Thoracic aorta (tissue), 2 donors: ENCODE measurements around the gene TCEAL5. TPM values are rescaled to one million over a fixed set of nuclear protein-coding genes. Genes with fewer than 3 reads are reported as not detected.
A peak's percentile ranks its signal among the peaks of the same experiment; 100 is the strongest.
"Not testable (repeated sequence)": the region's sequence is repeated elsewhere in the genome, so short reads cannot be mapped to it uniquely, and the experiment has no call there.

Source experiments
- ATAC-seq: fragments of 150-250 bp; one replicate; pipeline ENCODE4 v1.8.0; 2017; ENCODE audit warnings: low read depth; ENCODE audit not compliant: insufficient number of reproducible peaks, low FRiP score
- DNase-seq: peaks from one replicate; pipeline ENCODE4 v3.0.0-alpha.2; 2020; ENCODE audit warnings: low spot score
- H3K27ac ChIP-seq, 2 donors: fragments of 200-600 bp; sonication (generic); 1 replicate in 1 of 2; 2 replicates in 1 of 2; pipeline ENCODE4 v1.5.1; 2016; ENCODE audit warnings: mild to moderate bottlenecking in 2 of 2, moderate library complexity in 2 of 2
- H3K27me3 ChIP-seq: fragments of 200-600 bp; sonication (generic); replicated peaks from 2 replicates; pipeline ENCODE4 v1.6.0; 2016; ENCODE audit warnings: mild to moderate bottlenecking; ENCODE audit not compliant: insufficient read depth
- H3K36me3 ChIP-seq: fragments of 200-600 bp; sonication (generic); one replicate; pipeline ENCODE4 v1.5.1; 2016
- H3K4me1 ChIP-seq, 2 donors: fragments of 200-600 bp; sonication (generic); 1 replicate in 1 of 2; 2 replicates in 1 of 2; pipeline versions ENCODE4 v1.5.1 to v1.6.0; 2016; ENCODE audit warnings: low read depth in 2 of 2, mild to moderate bottlenecking in 1 of 2; ENCODE audit not compliant: control insufficient read depth in 1 of 2
- H3K4me3 ChIP-seq: fragments of 200-600 bp; sonication (generic); 2 replicates; pipeline ENCODE4 v1.5.1; 2016; ENCODE audit warnings: mild to moderate bottlenecking
- H3K9me3 ChIP-seq: fragments of 200-600 bp; sonication (generic); 2 replicates; pipeline ENCODE4 v1.5.1; 2016
- CTCF ChIP-seq: fragments of 200-600 bp; sonication (generic); IDR thresholded peaks from one replicate; pipeline ENCODE4 v1.5.1; 2019; ENCODE audit warnings: antibody characterized with exemption
- total RNA-seq, 2 donors: library from RNA; depleted of rRNA; stranded (reverse); fragments of >200 nt; gene quantifications; one replicate each; pipeline versions ENCODE4 v1.1.0 to v1.2.3, GENCODE V29; 2016

The TCEAL5 gene
- total RNA-seq, 2 donors from 2014 or later, result 1.2 TPM; not detected in 1

- Histone ChIP-seq H3K4me3 (no peak overlapping the region), H3K27ac (no peak overlapping the region), H3K27me3 (no peaks in the 10 kb centered on the region), H3K4me1 (no peaks in the 10 kb centered on the region), H3K36me3 (no peaks in the 10 kb centered on the region), H3K9me3 (no peaks in the 10 kb centered on the region)
- DNase-seq (no peak), ATAC-seq (no peak)
- TF ChIP-seq CTCF, result no peak
Measured at GRCh38 chrX:103250977-103251376, 25.6 kb downstream of the TCEAL5 start.

GRCh38 chrX:103249805-103250204 is 26.7 kb downstream of the TCEAL5 start:
- Histone ChIP-seq H3K36me3 (no peaks in the 10 kb centered on the region), H3K4me3 (no peak overlapping the region), H3K9me3 (no peaks in the 10 kb centered on the region), H3K27me3 (no peaks in the 10 kb centered on the region), H3K4me1 (no peaks in the 10 kb centered on the region), H3K27ac (no peak overlapping the region)
- TF ChIP-seq CTCF, result no peak
- ATAC-seq (no peak), DNase-seq (no peak)

- H3K9me3 ChIP-seq, result no peaks in the 10 kb centered on the region
- H3K4me3 ChIP-seq, result no peak overlapping the region
- DNase-seq, result no peak
- no peak for ATAC-seq
- TF ChIP-seq CTCF, result peak; percentile 20
- H3K4me1 ChIP-seq, result no peaks in the 10 kb centered on the region
- H3K36me3 ChIP-seq, result no peaks in the 10 kb centered on the region
- no peak overlapping the region for H3K27ac ChIP-seq
- H3K27me3 ChIP-seq, result no peaks in the 10 kb centered on the region
Measured at GRCh38 chrX:103248553-103248952, 28.0 kb downstream of the TCEAL5 start.

GRCh38 chrX:103240155-103240554 is 36.4 kb downstream of the TCEAL5 start:
- ATAC-seq, result no peak

GRCh38 chrX:103236296-103236695 is 40.3 kb downstream of the TCEAL5 start:
- Histone ChIP-seq H3K27me3 (no peaks in the 10 kb centered on the region), H3K9me3 (no peaks in the 10 kb centered on the region), H3K27ac (no peak overlapping the region), H3K36me3 (no peaks in the 10 kb centered on the region), H3K4me3 (no peak overlapping the region), H3K4me1 (no peaks in the 10 kb centered on the region)
- DNase-seq (no peak), ATAC-seq (no peak)
- TF ChIP-seq CTCF, result no peak

More at GRCh38 chrX:103240155-103240554, 36.4 kb downstream of the TCEAL5 start:
- no peak for DNase-seq
- Histone ChIP-seq H3K4me3 (no peak overlapping the region), H3K27me3 (no peaks in the 10 kb centered on the region), H3K36me3 (no peaks in the 10 kb centered on the region), H3K27ac (no peak overlapping the region), H3K4me1 (no peaks in the 10 kb centered on the region), H3K9me3 (no peaks in the 10 kb centered on the region)
- no peak for TF ChIP-seq CTCF

- H3K36me3 ChIP-seq, H3K27ac ChIP-seq, ATAC-seq, H3K4me1 ChIP-seq, H3K9me3 ChIP-seq, H3K27me3 ChIP-seq, H3K4me3 ChIP-seq, DNase-seq: not testable (repeated sequence)
Measured at GRCh38 chrX:103235608-103236007, 40.9 kb downstream of the TCEAL5 start.
